Brain microvascular endothelial cell (primary cell): ENCODE results near the gene STK11IP.
"Not testable (repeated sequence)": the region's sequence is repeated elsewhere in the genome, so short reads cannot be mapped to it uniquely, and the experiment has no call there.

ENCODE experiments used
- DNase-seq: peaks from one replicate; pipeline ENCODE4 v3.0.0-alpha.2; 2020
- H3K27ac ChIP-seq: fragments of 250-450 bp; sonication (Bioruptor Pico); 2 replicates; pipeline ENCODE4 v1.5.1; 2020; ENCODE audit warnings: mild to moderate bottlenecking, moderate library complexity
- H3K27me3 ChIP-seq: fragments of 250-450 bp; sonication (Bioruptor Pico); replicated peaks from 2 replicates; pipeline ENCODE4 v1.5.1; 2020; ENCODE audit warnings: mild to moderate bottlenecking
- H3K36me3 ChIP-seq: fragments of 250-450 bp; sonication (Bioruptor Pico); replicated peaks from 2 replicates; pipeline ENCODE4 v1.5.1; 2020; ENCODE audit warnings: mild to moderate bottlenecking
- H3K4me3 ChIP-seq: 2 replicates; pipeline ENCODE4 v1.5.1; 2011; ENCODE audit warnings: low read depth, mild to moderate bottlenecking, control low read depth, low read length, moderate library complexity
- in situ Hi-C: cut with HindIII; loops from 2 replicates; pipeline ENCODE4 v1.10.0; 2017; ENCODE audit warnings: low sequenced_read_pairs, low pct_ligation_motif_present
- TF ChIP-seq, protein P1 (sequence below): IDR thresholded peaks from 2 replicates; pipeline ENCODE4 v1.5.1; 2011; ENCODE audit warnings: low read depth, mild to moderate bottlenecking, moderate library complexity, low read length, control low read depth, inconsistent platforms; ENCODE audit errors: missing control alignments

Gene STK11IP

DNA sequence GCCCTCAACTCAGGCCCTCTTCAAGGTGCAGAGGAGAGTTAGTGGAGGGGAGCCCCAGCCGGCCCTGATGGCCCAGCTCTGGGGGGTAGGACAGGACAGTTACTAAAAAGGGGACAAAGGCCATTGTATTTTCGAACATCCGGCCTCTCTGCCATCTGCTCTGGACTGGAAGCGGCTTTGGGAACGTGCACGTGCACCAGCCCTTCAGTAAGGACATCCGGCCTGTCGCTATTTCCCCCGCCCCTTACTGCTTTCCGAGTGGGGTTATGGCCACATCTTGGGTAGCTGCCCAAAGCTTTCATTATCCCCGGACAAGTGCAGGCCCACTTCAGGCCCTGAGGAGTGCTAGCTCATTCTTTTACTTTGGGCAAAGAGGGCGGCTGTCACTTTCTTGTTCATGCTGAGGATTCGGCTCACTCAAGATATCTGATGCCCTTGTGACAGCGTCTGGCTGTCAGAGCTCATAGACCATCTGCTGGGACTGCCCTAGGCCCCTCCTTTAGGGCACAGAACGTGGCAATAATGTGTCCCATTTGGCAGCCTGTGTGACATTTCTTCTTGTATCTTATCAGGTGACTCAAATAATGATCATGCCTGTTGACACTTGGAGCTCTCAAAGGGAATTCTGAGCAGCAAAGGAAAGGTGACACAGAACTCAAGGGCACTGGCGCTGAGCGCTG, 47.3 kb downstream of the STK11IP start:
- Histone ChIP-seq H3K36me3 (no peaks in the 10 kb centered on the region), H3K27ac (no peak overlapping the region), H3K27me3 (no peaks in the 10 kb centered on the region), H3K4me3 (no peak overlapping the region)
- no peak for DNase-seq
- in situ Hi-C loops: no loop called here
- TF ChIP-seq, protein P1, sequence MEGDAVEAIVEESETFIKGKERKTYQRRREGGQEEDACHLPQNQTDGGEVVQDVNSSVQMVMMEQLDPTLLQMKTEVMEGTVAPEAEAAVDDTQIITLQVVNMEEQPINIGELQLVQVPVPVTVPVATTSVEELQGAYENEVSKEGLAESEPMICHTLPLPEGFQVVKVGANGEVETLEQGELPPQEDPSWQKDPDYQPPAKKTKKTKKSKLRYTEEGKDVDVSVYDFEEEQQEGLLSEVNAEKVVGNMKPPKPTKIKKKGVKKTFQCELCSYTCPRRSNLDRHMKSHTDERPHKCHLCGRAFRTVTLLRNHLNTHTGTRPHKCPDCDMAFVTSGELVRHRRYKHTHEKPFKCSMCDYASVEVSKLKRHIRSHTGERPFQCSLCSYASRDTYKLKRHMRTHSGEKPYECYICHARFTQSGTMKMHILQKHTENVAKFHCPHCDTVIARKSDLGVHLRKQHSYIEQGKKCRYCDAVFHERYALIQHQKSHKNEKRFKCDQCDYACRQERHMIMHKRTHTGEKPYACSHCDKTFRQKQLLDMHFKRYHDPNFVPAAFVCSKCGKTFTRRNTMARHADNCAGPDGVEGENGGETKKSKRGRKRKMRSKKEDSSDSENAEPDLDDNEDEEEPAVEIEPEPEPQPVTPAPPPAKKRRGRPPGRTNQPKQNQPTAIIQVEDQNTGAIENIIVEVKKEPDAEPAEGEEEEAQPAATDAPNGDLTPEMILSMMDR: no peak

DNA sequence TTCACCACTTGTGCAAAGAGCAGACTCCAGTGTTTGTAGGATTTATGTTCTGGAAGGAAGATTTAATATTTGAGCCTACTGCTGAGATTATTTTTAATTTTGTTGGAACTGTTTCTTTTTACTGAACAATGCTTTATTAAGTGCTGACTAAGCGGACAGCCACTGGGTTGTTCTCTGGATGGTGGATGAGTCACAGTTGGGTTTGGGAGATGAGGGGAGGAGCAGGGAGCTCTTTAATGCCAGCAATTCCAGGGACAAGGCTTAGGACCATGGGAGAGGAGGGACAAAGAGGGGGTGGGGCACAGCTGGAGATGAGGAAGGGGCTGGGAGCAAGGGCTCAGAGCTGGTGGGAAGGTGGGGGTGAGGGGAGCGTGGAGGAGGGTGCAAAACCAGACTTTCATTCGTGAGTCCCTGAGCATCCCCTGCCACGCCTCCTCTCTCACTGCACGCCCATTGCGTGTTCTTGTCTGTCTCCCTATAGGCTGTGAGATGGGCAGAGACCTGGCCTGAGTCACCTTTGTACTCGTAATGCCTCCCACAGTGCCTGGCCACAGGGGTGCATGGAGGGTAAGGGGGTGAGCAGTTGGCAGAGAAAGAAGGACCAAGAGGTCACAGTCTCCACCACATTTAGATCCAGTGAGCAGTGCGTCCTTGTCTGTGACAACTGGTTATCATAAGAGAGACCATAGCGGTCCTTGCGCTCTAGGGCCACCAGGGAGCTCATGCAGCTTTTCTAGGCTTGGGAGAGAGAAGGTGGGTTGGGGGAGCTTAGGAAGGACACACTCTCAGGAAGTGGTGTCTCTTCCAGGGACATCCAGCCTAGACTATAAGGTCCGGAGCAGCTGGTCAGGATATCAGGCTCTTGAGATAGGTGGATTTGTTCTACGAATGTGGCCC, 48.2 kb downstream of the STK11IP start:
- in situ Hi-C loops: no loop called here
- DNase-seq: peak; percentile 71
- TF ChIP-seq, protein P1: no peak
- H3K36me3 ChIP-seq: no peaks in the 10 kb centered on the region
- no peak overlapping the region for H3K27ac ChIP-seq
- H3K27me3 ChIP-seq: no peaks in the 10 kb centered on the region
- H3K4me3 ChIP-seq: no peak overlapping the region

DNA sequence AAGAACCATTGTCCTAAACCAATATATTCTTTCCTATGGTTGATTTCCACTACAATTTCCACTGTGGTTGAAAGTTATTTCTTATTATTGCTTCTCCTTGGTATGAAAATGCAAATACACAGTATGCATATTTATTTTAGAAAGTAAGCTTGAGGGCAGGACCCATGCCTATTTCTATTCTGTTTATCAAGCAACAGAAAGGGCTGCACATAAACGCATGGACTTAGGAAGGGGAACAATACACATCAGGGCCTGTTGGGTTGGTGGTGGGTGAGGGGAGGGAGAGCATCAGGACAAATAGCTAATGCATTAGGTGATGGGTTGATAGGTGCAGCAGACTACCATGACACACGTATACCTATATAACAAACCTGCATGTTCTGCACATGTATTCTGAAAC, 50.5 kb downstream of the STK11IP start:
- no peak for DNase-seq
- Histone ChIP-seq H3K36me3 (no peaks in the 10 kb centered on the region), H3K27ac (no peak overlapping the region), H3K27me3 (no peaks in the 10 kb centered on the region), H3K4me3 (no peak overlapping the region)
- TF ChIP-seq, protein P1: no peak
- in situ Hi-C loops: no loop called here

GRCh38 chr2:219648963-219649362, 51.3 kb downstream of the STK11IP start:
- Histone ChIP-seq H3K27ac (no peak overlapping the region), H3K27me3 (no peaks in the 10 kb centered on the region), H3K36me3 (no peaks in the 10 kb centered on the region), H3K4me3 (no peak overlapping the region)
- in situ Hi-C loops: no loop called here
- no peak for DNase-seq
- TF ChIP-seq, protein P1: no peak

DNA sequence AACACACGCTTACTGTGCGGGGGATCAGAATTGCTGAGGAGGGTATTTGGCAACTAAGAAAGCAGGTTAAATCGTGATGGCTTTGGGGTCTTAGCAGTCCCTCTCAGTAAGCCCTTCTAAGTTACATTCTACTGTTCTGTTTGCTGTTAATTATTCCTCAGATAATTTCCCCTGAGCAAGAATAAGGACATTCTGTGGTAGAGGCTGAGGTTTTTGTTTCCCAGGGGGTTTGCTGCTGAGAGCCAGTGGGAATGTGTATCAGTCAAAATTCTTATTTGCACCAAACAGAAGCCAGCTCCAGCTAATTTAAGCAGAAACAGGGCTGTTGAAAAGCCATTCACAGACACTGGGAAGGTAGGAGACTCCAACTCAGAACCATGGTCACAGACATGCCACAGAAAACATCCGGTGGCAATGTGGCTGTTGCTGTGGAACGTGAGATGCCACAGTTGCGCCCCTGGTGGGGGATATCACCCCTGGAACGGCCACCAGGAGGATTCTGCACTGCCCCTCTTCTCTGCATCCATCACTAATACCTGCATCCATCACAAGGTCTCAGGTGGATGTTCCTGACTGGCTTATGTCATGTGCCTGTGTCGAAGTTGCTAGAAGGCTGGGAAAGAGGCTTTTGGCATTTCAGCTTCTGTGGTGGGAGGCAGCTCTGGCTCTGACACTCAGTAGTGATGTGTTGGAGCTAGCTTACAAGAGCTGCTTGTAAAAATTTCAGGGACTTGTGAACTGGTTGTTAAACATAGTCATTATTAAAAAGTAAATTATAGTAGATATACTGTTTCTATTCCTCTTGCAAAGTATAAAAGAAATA, 53.0 kb downstream of the STK11IP start:
- DNase-seq: no peak
- no peak overlapping the region for H3K27ac ChIP-seq
- no peaks in the 10 kb centered on the region for H3K36me3 ChIP-seq
- no peaks in the 10 kb centered on the region for H3K27me3 ChIP-seq
- in situ Hi-C loops: no loop called here
- TF ChIP-seq, protein P1: no peak
- no peak overlapping the region for H3K4me3 ChIP-seq

GRCh38 chr2:219651656-219652055, 54.0 kb downstream of the STK11IP start:
- H3K4me3 ChIP-seq, H3K36me3 ChIP-seq, H3K27me3 ChIP-seq, DNase-seq, in situ Hi-C loops, H3K27ac ChIP-seq: not testable (repeated sequence)
